ENCODE measurements around the gene OPTC.
A peak's percentile ranks its signal among the peaks of the same experiment; 100 is the strongest.

OPTC gene

GRCh38 chr1:203537806-203538464, 44.0 kb downstream of the OPTC start:
- DNase-seq: no peak

- no peak for DNase-seq
Observed at GRCh38 chr1:203538726-203539125, 44.8 kb downstream of the OPTC start.

- no peak for DNase-seq
Observed at GRCh38 chr1:203539831-203540546, 46.0 kb downstream of the OPTC start.

- DNase-seq: no peak
Observed at GRCh38 chr1:203544485-203544884, 50.5 kb downstream of the OPTC start.

GRCh38 chr1:203544978-203545816, 51.2 kb downstream of the OPTC start:
- no peak for DNase-seq

- DNase-seq: no peak
Observed at GRCh38 chr1:203546274-203546673, 52.3 kb downstream of the OPTC start.

GRCh38 chr1:203547147-203547546, 53.2 kb downstream of the OPTC start:
- no peak for DNase-seq

- DNase-seq: no peak
Observed at GRCh38 chr1:203547771-203548421, 53.9 kb downstream of the OPTC start.

- DNase-seq: no peak
Observed at GRCh38 chr1:203548892-203549291, 54.9 kb downstream of the OPTC start.

GRCh38 chr1:203549309-203549708, 55.4 kb downstream of the OPTC start:
- no peak for DNase-seq

- no peak for DNase-seq
Observed at GRCh38 chr1:203550846-203551245, 56.9 kb downstream of the OPTC start.

GRCh38 chr1:203551550-203551949, 57.6 kb downstream of the OPTC start:
- no peak for DNase-seq

- DNase-seq: no peak
Observed at GRCh38 chr1:203553496-203553895, 59.5 kb downstream of the OPTC start.

- no peak for DNase-seq
Observed at GRCh38 chr1:203554071-203554470, 60.1 kb downstream of the OPTC start.

- no peak for DNase-seq
Observed at GRCh38 chr1:203555076-203555475, 61.1 kb downstream of the OPTC start.

GRCh38 chr1:203555511-203556046, 61.6 kb downstream of the OPTC start:
- DNase-seq: peak; percentile 52

- peak; percentile 58 for DNase-seq
Observed at GRCh38 chr1:203556047-203556851, 62.3 kb downstream of the OPTC start.

GRCh38 chr1:203557390-203557789, 63.4 kb downstream of the OPTC start:
- no peak for DNase-seq

- no peak for DNase-seq
Observed at GRCh38 chr1:203558064-203558760, 64.3 kb downstream of the OPTC start.
